HepG2 (cell line): ENCODE data around the gene MRPS17. TPM values are rescaled to one million over a fixed set of nuclear protein-coding genes. Genes with fewer than 3 reads are reported as not detected.
A peak's percentile ranks its signal among the peaks of the same experiment; 100 is the strongest.

Source experiments
- CBFB ChIP-seq: sonication (generic); formaldehyde crosslinking; IDR thresholded peaks from 2 replicates; pipeline ENCODE4 v1.4.0; 2020; ENCODE audit warnings: missing genetic modification reagents
- JUN ChIP-seq: sonication (generic); formaldehyde crosslinking; IDR thresholded peaks from 2 replicates; pipeline ENCODE4 v1.4.0; 2020; ENCODE audit warnings: mild to moderate bottlenecking, missing genetic modification reagents
- JUNB ChIP-seq: sonication (generic); formaldehyde crosslinking; IDR thresholded peaks from 2 replicates; pipeline ENCODE4 v1.8.0; 2022; ENCODE audit warnings: missing genetic modification reagents, mild to moderate bottlenecking, borderline replicate concordance
- NR1H2 ChIP-seq: sonication (generic); formaldehyde crosslinking; IDR thresholded peaks from 2 replicates; pipeline ENCODE4 v1.8.1; 2022; ENCODE audit warnings: low read depth, missing genetic modification reagents, borderline replicate concordance
- RXRB ChIP-seq: IDR thresholded peaks from 2 replicates; pipeline ENCODE4 v1.6.1; 2016; ENCODE audit warnings: borderline replicate concordance, missing genetic modification reagents, missing compliant biosample characterization
- SP2 ChIP-seq: sonication (generic); formaldehyde crosslinking; IDR thresholded peaks from 2 replicates; pipeline ENCODE4 v1.5.1; 2020; ENCODE audit warnings: mild to moderate bottlenecking, missing genetic modification reagents
- YEATS2 ChIP-seq: sonication (generic); formaldehyde crosslinking; IDR thresholded peaks from 2 replicates; pipeline ENCODE4 v1.4.0; 2020; ENCODE audit warnings: missing genetic modification reagents, borderline replicate concordance
- ZBTB38 ChIP-seq: sonication (generic); formaldehyde crosslinking; IDR thresholded peaks from 2 replicates; pipeline ENCODE4 v1.5.1; 2020; ENCODE audit warnings: mild to moderate bottlenecking, missing genetic modification reagents
- ZNF20 ChIP-seq: sonication (generic); formaldehyde crosslinking; IDR thresholded peaks from 2 replicates; pipeline ENCODE4 v1.4.0; 2020; ENCODE audit warnings: mild to moderate bottlenecking, moderate library complexity, missing genetic modification reagents
- ZNF501 ChIP-seq: sonication (generic); formaldehyde crosslinking; IDR thresholded peaks from 2 replicates; pipeline ENCODE4 v1.5.1; 2020; ENCODE audit warnings: mild to moderate bottlenecking, moderate library complexity, missing genetic modification reagents
- ZNF792 ChIP-seq: IDR thresholded peaks from 2 replicates; pipeline ENCODE4 v1.6.1; 2016
- ZSCAN21 ChIP-seq: sonication (generic); formaldehyde crosslinking; IDR thresholded peaks from 2 replicates; pipeline ENCODE4 v1.8.0; 2022; ENCODE audit warnings: mild to moderate bottlenecking, missing genetic modification reagents, moderate library complexity, borderline replicate concordance
- ZSCAN29 ChIP-seq: sonication (generic); formaldehyde crosslinking; conservative IDR thresholded peaks from 2 replicates; pipeline ENCODE4 v1.4.0; 2020; ENCODE audit warnings: mild to moderate bottlenecking, missing genetic modification reagents
- polyA plus RNA-seq, 8 experiments: library from polyadenylated mRNA; depleted of rRNA in 3 of 8; stranded (reverse) in 7 of 8; unstranded in 1 of 8; fragments of >200 nt; fragmentation: Illumina TruSeq in 4 of 8; extraction: Trizol in 4 of 8; gene quantifications; 2 replicates each; pipeline versions ENCODE4 v1.2.1 to v1.2.3, GENCODE V29; 2011 to 2016; ENCODE audit warnings: low read depth in 4 of 8, missing spikeins in 1 of 8, mixed read lengths in 1 of 8; ENCODE audit not compliant: insufficient read depth in 1 of 8
- total RNA-seq, 5 experiments: library from RNA; depleted of rRNA; stranded (reverse); fragments of >200 nt; fragmentation: Illumina TruSeq; extraction: Trizol; gene quantifications; 2 replicates each; pipeline ENCODE4 v1.2.3, GENCODE V29; 2016; ENCODE audit warnings: low read depth in 1 of 5
- TF ChIP-seq, protein P1 (sequence below): sonication (generic); formaldehyde crosslinking; IDR thresholded peaks from 2 replicates; pipeline ENCODE4 v1.5.0; 2020; ENCODE audit warnings: mild to moderate bottlenecking, missing genetic modification reagents, borderline replicate concordance
- TF ChIP-seq, protein P2 (sequence below): sonication (generic); formaldehyde crosslinking; IDR thresholded peaks from 2 replicates; pipeline ENCODE4 v1.5.0; 2020; ENCODE audit warnings: mild to moderate bottlenecking, missing genetic modification reagents
- TF ChIP-seq, protein P3 (sequence below): IDR thresholded peaks from 2 replicates; pipeline ENCODE4 v1.6.1; 2016; ENCODE audit warnings: missing genetic modification reagents, missing compliant biosample characterization
- TF ChIP-seq, protein P4 (sequence below): IDR thresholded peaks from 2 replicates; pipeline ENCODE4 v1.6.1; 2016; ENCODE audit warnings: low read depth

The MRPS17 gene
- total and polyA plus RNA-seq, 2 of the 13 experiments (the other 11 are each of a cell fraction or from before 2014, with no cell fraction given): 14.9 to 31.3 TPM

DNA sequence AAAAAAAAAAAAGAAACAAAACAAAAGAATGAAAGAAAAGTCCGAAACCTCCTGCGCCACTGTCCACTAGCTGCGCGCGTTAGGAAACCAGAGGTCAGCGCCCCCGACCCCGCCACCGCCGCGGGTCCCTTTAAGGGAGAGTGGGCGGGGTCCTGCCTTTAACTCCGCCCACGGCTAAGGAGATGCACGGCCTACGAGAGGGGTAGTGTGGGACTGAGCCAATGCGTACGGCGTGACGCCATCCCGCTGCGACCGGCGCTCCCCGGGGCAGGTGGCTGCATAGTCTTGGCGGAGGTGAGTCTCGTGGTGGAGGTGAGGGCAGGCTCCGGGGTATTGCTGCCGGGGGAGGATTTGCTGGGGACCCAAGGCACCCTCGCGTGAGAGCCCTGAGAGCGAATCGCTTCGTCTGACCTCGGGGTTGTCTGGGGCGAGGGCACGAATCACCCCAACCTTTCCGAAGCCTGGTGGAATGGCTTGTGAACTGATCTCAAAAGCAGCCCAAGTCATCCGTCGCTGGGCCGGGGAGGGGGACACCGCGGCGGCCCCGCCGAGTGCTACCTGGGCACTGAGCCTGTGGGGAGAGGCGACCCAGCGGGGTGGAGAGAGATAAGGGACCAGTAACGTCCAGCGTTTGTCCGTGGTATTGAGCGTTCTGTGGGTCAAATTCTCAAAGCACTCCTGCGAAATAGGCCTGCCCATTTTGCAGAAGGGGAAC lies at the start of gene MRPS17 (continued):
- TF ChIP-seq ZBTB38 (CRISPR knock-in tag): peak; percentile 78; the same call in 1 of the 2 replicates
- TF ChIP-seq ZSCAN21 (CRISPR knock-in tag): peak; percentile 69; the same call in 1 of the 2 replicates
- peak; percentile 84; the same call in 1 of the 2 replicates for TF ChIP-seq ZNF792 (CRISPR knock-in tag)
- TF ChIP-seq, protein P1, sequence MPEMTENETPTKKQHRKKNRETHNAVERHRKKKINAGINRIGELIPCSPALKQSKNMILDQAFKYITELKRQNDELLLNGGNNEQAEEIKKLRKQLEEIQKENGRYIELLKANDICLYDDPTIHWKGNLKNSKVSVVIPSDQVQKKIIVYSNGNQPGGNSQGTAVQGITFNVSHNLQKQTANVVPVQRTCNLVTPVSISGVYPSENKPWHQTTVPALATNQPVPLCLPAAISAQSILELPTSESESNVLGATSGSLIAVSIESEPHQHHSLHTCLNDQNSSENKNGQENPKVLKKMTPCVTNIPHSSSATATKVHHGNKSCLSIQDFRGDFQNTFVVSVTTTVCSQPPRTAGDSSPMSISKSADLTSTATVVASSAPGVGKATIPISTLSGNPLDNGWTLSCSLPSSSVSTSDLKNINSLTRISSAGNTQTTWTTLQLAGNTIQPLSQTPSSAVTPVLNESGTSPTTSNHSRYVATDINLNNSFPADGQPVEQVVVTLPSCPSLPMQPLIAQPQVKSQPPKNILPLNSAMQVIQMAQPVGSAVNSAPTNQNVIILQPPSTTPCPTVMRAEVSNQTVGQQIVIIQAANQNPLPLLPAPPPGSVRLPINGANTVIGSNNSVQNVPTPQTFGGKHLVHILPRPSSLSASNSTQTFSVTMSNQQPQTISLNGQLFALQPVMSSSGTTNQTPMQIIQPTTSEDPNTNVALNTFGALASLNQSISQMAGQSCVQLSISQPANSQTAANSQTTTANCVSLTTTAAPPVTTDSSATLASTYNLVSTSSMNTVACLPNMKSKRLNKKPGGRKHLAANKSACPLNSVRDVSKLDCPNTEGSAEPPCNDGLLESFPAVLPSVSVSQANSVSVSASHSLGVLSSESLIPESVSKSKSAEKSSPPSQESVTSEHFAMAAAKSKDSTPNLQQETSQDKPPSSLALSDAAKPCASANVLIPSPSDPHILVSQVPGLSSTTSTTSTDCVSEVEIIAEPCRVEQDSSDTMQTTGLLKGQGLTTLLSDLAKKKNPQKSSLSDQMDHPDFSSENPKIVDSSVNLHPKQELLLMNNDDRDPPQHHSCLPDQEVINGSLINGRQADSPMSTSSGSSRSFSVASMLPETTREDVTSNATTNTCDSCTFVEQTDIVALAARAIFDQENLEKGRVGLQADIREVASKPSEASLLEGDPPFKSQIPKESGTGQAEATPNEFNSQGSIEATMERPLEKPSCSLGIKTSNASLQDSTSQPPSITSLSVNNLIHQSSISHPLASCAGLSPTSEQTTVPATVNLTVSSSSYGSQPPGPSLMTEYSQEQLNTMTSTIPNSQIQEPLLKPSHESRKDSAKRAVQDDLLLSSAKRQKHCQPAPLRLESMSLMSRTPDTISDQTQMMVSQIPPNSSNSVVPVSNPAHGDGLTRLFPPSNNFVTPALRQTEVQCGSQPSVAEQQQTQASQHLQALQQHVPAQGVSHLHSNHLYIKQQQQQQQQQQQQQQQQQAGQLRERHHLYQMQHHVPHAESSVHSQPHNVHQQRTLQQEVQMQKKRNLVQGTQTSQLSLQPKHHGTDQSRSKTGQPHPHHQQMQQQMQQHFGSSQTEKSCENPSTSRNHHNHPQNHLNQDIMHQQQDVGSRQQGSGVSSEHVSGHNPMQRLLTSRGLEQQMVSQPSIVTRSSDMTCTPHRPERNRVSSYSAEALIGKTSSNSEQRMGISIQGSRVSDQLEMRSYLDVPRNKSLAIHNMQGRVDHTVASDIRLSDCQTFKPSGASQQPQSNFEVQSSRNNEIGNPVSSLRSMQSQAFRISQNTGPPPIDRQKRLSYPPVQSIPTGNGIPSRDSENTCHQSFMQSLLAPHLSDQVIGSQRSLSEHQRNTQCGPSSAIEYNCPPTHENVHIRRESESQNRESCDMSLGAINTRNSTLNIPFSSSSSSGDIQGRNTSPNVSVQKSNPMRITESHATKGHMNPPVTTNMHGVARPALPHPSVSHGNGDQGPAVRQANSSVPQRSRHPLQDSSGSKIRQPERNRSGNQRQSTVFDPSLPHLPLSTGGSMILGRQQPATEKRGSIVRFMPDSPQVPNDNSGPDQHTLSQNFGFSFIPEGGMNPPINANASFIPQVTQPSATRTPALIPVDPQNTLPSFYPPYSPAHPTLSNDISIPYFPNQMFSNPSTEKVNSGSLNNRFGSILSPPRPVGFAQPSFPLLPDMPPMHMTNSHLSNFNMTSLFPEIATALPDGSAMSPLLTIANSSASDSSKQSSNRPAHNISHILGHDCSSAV: 0 out of 2 replicates have a peak, but pooled peaks have one; percentile 54
- TF ChIP-seq JUN: peak; percentile 75
- TF ChIP-seq ZNF501: peak; percentile 90
- TF ChIP-seq, protein P2, sequence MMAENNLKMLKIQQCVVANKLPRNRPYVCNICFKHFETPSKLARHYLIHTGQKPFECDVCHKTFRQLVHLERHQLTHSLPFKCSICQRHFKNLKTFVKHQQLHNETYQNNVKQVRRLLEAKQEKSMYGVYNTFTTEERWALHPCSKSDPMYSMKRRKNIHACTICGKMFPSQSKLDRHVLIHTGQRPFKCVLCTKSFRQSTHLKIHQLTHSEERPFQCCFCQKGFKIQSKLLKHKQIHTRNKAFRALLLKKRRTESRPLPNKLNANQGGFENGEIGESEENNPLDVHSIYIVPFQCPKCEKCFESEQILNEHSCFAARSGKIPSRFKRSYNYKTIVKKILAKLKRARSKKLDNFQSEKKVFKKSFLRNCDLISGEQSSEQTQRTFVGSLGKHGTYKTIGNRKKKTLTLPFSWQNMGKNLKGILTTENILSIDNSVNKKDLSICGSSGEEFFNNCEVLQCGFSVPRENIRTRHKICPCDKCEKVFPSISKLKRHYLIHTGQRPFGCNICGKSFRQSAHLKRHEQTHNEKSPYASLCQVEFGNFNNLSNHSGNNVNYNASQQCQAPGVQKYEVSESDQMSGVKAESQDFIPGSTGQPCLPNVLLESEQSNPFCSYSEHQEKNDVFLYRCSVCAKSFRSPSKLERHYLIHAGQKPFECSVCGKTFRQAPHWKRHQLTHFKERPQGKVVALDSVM (CRISPR knock-in tag): no peak
- TF ChIP-seq CBFB (CRISPR knock-in tag): no peak; the same call in 1 of the 2 replicates
- TF ChIP-seq ZNF20 (CRISPR knock-in tag): no peak
- peak; percentile 63 for TF ChIP-seq SP2
- TF ChIP-seq, protein P3, sequence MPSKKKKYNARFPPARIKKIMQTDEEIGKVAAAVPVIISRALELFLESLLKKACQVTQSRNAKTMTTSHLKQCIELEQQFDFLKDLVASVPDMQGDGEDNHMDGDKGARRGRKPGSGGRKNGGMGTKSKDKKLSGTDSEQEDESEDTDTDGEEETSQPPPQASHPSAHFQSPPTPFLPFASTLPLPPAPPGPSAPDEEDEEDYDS (CRISPR knock-in tag): peak; percentile 99
- TF ChIP-seq JUNB: no peak
- peak; percentile 93 for TF ChIP-seq YEATS2 (CRISPR knock-in tag)
- no peak; the same call in 1 of the 2 replicates for TF ChIP-seq ZSCAN29 (CRISPR knock-in tag)
- TF ChIP-seq RXRB (CRISPR knock-in tag): peak; percentile 55
- TF ChIP-seq, protein P4, sequence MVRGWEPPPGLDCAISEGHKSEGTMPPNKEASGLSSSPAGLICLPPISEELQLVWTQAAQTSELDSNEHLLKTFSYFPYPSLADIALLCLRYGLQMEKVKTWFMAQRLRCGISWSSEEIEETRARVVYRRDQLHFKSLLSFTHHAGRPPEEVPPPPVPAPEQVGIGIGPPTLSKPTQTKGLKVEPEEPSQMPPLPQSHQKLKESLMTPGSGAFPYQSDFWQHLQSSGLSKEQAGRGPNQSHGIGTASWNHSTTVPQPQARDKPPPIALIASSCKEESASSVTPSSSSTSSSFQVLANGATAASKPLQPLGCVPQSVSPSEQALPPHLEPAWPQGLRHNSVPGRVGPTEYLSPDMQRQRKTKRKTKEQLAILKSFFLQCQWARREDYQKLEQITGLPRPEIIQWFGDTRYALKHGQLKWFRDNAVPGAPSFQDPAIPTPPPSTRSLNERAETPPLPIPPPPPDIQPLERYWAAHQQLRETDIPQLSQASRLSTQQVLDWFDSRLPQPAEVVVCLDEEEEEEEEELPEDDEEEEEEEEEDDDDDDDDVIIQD (CRISPR knock-in tag): peak; percentile 83
- TF ChIP-seq NR1H2 (CRISPR knock-in tag): no peak
